ENCODE data around the gene RNF217.

The RNF217 gene

DNA sequence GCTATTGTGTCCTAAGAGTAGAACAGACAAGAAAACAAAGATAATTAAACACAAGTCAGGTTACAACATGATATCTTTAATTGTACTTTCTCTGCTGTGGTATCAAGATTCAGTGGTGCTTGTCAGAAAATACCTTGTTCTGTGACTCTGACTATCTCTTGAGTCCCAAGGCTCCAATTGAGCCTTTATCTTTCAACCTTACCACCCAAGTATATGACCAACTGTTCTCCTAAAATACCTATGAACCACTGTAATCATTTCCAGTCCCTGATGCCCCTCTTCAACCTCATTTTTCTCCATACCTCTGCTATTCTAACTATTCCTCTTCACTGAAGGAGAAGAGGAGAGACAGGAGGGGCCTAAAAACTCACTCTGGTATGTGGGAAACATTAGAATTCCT is 124.5 kb downstream of the RNF217 start:
- Histone ChIP-seq H3K4me1 (no peaks in the 10 kb centered on the region), H3K36me3 (no peaks in the 10 kb centered on the region), H3K27me3 (no peaks in the 10 kb centered on the region), H3K9me3 (no peaks in the 10 kb centered on the region), H3K4me3 (ENCODE audit: low read depth, low read length) (no peak overlapping the region)
- no peak for DNase-seq
- no peak for TF ChIP-seq CTCF (IDR thresholded peaks at IDR 0.05; ENCODE audit: low read depth, low read length)

DNA sequence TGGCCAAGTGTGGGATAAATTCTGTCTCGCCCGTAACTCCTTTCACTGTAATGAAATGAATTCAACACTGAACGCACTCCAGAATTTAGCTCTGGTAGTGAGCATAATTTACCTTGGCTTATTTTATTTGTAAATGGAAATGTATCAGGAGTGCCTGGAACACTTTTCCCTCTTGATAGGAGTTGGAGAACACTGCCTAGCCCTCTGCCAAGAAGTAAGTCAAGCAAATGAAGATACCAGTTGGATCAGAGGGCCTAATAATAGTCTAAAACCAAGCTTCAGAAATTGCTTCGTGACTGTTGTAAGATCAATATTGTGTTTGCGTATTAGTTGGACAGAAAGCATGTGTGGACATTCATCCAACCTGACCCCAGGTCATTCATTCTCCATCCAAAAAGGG is 126.7 kb downstream of the RNF217 start:
- TF ChIP-seq CTCF (IDR thresholded peaks at IDR 0.05; ENCODE audit: low read depth, low read length): no peak
- H3K9me3 ChIP-seq: no peaks in the 10 kb centered on the region
- DNase-seq: no peak
- H3K27me3 ChIP-seq: no peaks in the 10 kb centered on the region
- no peak overlapping the region for H3K4me3 ChIP-seq (ENCODE audit: low read depth, low read length)
- no peaks in the 10 kb centered on the region for H3K36me3 ChIP-seq
- no peaks in the 10 kb centered on the region for H3K4me1 ChIP-seq

DNA sequence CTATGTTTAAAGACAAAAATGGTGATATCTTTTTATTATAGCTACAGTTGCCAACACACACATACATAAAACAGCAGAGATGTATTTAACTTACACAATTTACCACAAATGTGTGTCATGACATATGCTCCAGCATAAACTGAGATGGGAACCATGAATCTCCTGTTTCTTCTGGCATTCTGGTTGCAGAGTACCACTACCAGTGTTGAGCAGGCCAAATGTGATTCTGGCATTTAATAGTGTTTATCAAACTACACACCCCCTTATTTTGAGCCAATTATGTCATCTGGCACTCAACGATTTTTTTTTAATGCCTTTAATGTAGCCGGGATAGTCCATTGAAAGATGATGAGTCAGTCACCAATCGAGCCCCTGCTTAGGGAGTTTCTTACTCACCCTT is 132.3 kb downstream of the RNF217 start:
- no peak for TF ChIP-seq CTCF (IDR thresholded peaks at IDR 0.05; ENCODE audit: low read depth, low read length)
- H3K9me3 ChIP-seq: no peaks in the 10 kb centered on the region
- no peaks in the 10 kb centered on the region for H3K36me3 ChIP-seq
- DNase-seq: no peak
- H3K27me3 ChIP-seq: no peaks in the 10 kb centered on the region
- no peaks in the 10 kb centered on the region for H3K4me1 ChIP-seq
- H3K4me3 ChIP-seq (ENCODE audit: low read depth, low read length): no peak overlapping the region

GRCh38 chr6:125095580-125096301 is 133.5 kb downstream of the RNF217 start:
- no peak for TF ChIP-seq CTCF (IDR thresholded peaks at IDR 0.05; ENCODE audit: low read depth, low read length)
- Histone ChIP-seq H3K36me3 (no peaks in the 10 kb centered on the region), H3K27me3 (no peaks in the 10 kb centered on the region), H3K4me1 (no peaks in the 10 kb centered on the region), H3K9me3 (no peaks in the 10 kb centered on the region), H3K4me3 (ENCODE audit: low read depth, low read length) (no peak overlapping the region)
- no peak for DNase-seq

- H3K9me3 ChIP-seq: no peaks in the 10 kb centered on the region
- H3K27me3 ChIP-seq: no peaks in the 10 kb centered on the region
- H3K4me1 ChIP-seq: no peaks in the 10 kb centered on the region
- TF ChIP-seq CTCF (IDR thresholded peaks at IDR 0.05; ENCODE audit: low read depth, low read length): no peak
- no peaks in the 10 kb centered on the region for H3K36me3 ChIP-seq
- DNase-seq: no peak
- no peak overlapping the region for H3K4me3 ChIP-seq (ENCODE audit: low read depth, low read length)
Observed at GRCh38 chr6:125097186-125097585, 134.9 kb downstream of the RNF217 start.

- no peaks in the 10 kb centered on the region for H3K9me3 ChIP-seq
- DNase-seq: no peak
- no peaks in the 10 kb centered on the region for H3K36me3 ChIP-seq
- H3K4me1 ChIP-seq: no peaks in the 10 kb centered on the region
- H3K4me3 ChIP-seq (ENCODE audit: low read depth, low read length): no peak overlapping the region
- H3K27me3 ChIP-seq: no peaks in the 10 kb centered on the region
- TF ChIP-seq CTCF (IDR thresholded peaks at IDR 0.05; ENCODE audit: low read depth, low read length): no peak
Observed at GRCh38 chr6:125098253-125098652, 136.0 kb downstream of the RNF217 start.
